ENCODE results near the gene FSIP1. TPM values are rescaled to one million over a fixed set of nuclear protein-coding genes. Genes with fewer than 3 reads are reported as not detected.

Gene FSIP1
- total RNA-seq, 2 experiments from 2014 or later = 0.21 to 0.27 TPM

GRCh38 chr15:39565851-39566250 is 216.8 kb downstream of the FSIP1 start:
- intact Hi-C loops (cut with micrococcal nuclease) = no loop called here
- no peak for DNase-seq
- no peaks in the 10 kb centered on the region for H3K9me3 Mint-ChIP-seq
- H3K27me3 Mint-ChIP-seq (ENCODE audit: low read depth) = no peaks in the 10 kb centered on the region
- H3K27ac Mint-ChIP-seq = no peak overlapping the region
- H3K4me1 Mint-ChIP-seq (ENCODE audit: low read depth) = no peaks in the 10 kb centered on the region
- CTCF ChIA-PET = no interaction called here
- H3K4me3 Mint-ChIP-seq = no peak overlapping the region
- no peaks in the 10 kb centered on the region for H3K36me3 Mint-ChIP-seq (ENCODE audit: low read depth)

GRCh38 chr15:39564972-39565665 is 217.5 kb downstream of the FSIP1 start:
- Mint-ChIP-seq H3K27me3 (ENCODE audit: low read depth) (no peaks in the 10 kb centered on the region), H3K36me3 (ENCODE audit: low read depth) (no peaks in the 10 kb centered on the region), H3K27ac (no peak overlapping the region), H3K4me3 (no peak overlapping the region), H3K4me1 (ENCODE audit: low read depth) (no peaks in the 10 kb centered on the region), H3K9me3 (no peaks in the 10 kb centered on the region)
- no peak for DNase-seq
- intact Hi-C loops (cut with micrococcal nuclease) = no loop called here
- CTCF ChIA-PET = no interaction called here

GRCh38 chr15:39558421-39558820 is 224.2 kb downstream of the FSIP1 start:
- no peak overlapping the region for H3K4me3 Mint-ChIP-seq
- intact Hi-C loops (cut with micrococcal nuclease) = no loop called here
- H3K36me3 Mint-ChIP-seq (ENCODE audit: low read depth) = no peaks in the 10 kb centered on the region
- no peaks in the 10 kb centered on the region for H3K4me1 Mint-ChIP-seq (ENCODE audit: low read depth)
- H3K9me3 Mint-ChIP-seq = no peaks in the 10 kb centered on the region
- no peaks in the 10 kb centered on the region for H3K27me3 Mint-ChIP-seq (ENCODE audit: low read depth)
- CTCF ChIA-PET = no interaction called here
- H3K27ac Mint-ChIP-seq = no peak overlapping the region
- no peak for DNase-seq

- Mint-ChIP-seq H3K27me3 (ENCODE audit: low read depth) (peaks cover 2% of the 10 kb centered on the region), H3K36me3 (ENCODE audit: low read depth) (no peaks in the 10 kb centered on the region), H3K27ac (no peak overlapping the region), H3K4me3 (no peak overlapping the region), H3K9me3 (no peaks in the 10 kb centered on the region), H3K4me1 (ENCODE audit: low read depth) (no peaks in the 10 kb centered on the region)
- CTCF ChIA-PET = no interaction called here
- DNase-seq = no peak
- intact Hi-C loops (cut with micrococcal nuclease) = no loop called here
Observed at GRCh38 chr15:39556461-39556860, 226.2 kb downstream of the FSIP1 start.

- Mint-ChIP-seq H3K9me3 (no peaks in the 10 kb centered on the region), H3K27ac (no peak overlapping the region), H3K4me1 (ENCODE audit: low read depth) (no peaks in the 10 kb centered on the region), H3K27me3 (ENCODE audit: low read depth) (peaks cover 2% of the 10 kb centered on the region), H3K36me3 (ENCODE audit: low read depth) (no peaks in the 10 kb centered on the region), H3K4me3 (no peak overlapping the region)
- DNase-seq = no peak
- intact Hi-C loops (cut with micrococcal nuclease) = no loop called here
- CTCF ChIA-PET = interaction anchor here (0.7 to 0.9 kb wide), 2 partner anchors 25 to 40 kb away, joined by 3 read pairs; partner anchors contain the start of gene THBS1
Observed at GRCh38 chr15:39555885-39556284, 226.8 kb downstream of the FSIP1 start.

GRCh38 chr15:39554746-39555387 is 227.8 kb downstream of the FSIP1 start:
- Mint-ChIP-seq H3K27me3 (ENCODE audit: low read depth) (peaks cover 2% of the 10 kb centered on the region), H3K4me3 (no peak overlapping the region), H3K4me1 (ENCODE audit: low read depth) (no peaks in the 10 kb centered on the region), H3K9me3 (no peaks in the 10 kb centered on the region), H3K36me3 (ENCODE audit: low read depth) (no peaks in the 10 kb centered on the region), H3K27ac (no peak overlapping the region)
- intact Hi-C loops (cut with micrococcal nuclease) = no loop called here
- DNase-seq = no peak
- CTCF ChIA-PET = interaction anchor here (0.9 to 1.5 kb wide), 2 partner anchors 25 to 26 kb away, joined by 3 to 4 read pairs; partner anchors contain the start of gene THBS1

- DNase-seq = no peak
- no peaks in the 10 kb centered on the region for H3K9me3 Mint-ChIP-seq
- no peaks in the 10 kb centered on the region for H3K4me1 Mint-ChIP-seq (ENCODE audit: low read depth)
- H3K36me3 Mint-ChIP-seq (ENCODE audit: low read depth) = no peaks in the 10 kb centered on the region
- intact Hi-C loops (cut with micrococcal nuclease) = no loop called here
- H3K4me3 Mint-ChIP-seq = no peak overlapping the region
- CTCF ChIA-PET = interaction anchor here (1.5 kb wide), 1 partner anchor 26 kb away, joined by 4 read pairs; no protein-coding TSS in a partner anchor
- H3K27me3 Mint-ChIP-seq (ENCODE audit: low read depth) = peaks cover 2% of the 10 kb centered on the region
- no peak overlapping the region for H3K27ac Mint-ChIP-seq
Observed at GRCh38 chr15:39553947-39554693, 228.5 kb downstream of the FSIP1 start.

- CTCF ChIA-PET = no interaction called here
- H3K4me3 Mint-ChIP-seq = no peak overlapping the region
- H3K4me1 Mint-ChIP-seq (ENCODE audit: low read depth) = no peaks in the 10 kb centered on the region
- DNase-seq = no peak
- H3K27me3 Mint-ChIP-seq (ENCODE audit: low read depth) = peaks cover 2% of the 10 kb centered on the region
- H3K9me3 Mint-ChIP-seq = no peaks in the 10 kb centered on the region
- H3K27ac Mint-ChIP-seq = no peak overlapping the region
- H3K36me3 Mint-ChIP-seq (ENCODE audit: low read depth) = no peaks in the 10 kb centered on the region
- intact Hi-C loops (cut with micrococcal nuclease) = no loop called here
Observed at GRCh38 chr15:39552556-39552955, 230.1 kb downstream of the FSIP1 start.

GRCh38 chr15:39551476-39551875 is 231.2 kb downstream of the FSIP1 start:
- DNase-seq = no peak
- H3K27me3 Mint-ChIP-seq (ENCODE audit: low read depth) = peaks cover 2% of the 10 kb centered on the region
- no peaks in the 10 kb centered on the region for H3K36me3 Mint-ChIP-seq (ENCODE audit: low read depth)
- H3K4me1 Mint-ChIP-seq (ENCODE audit: low read depth) = no peaks in the 10 kb centered on the region
- intact Hi-C loops (cut with micrococcal nuclease) = no loop called here
- CTCF ChIA-PET = no interaction called here
- H3K9me3 Mint-ChIP-seq = no peaks in the 10 kb centered on the region
- H3K27ac Mint-ChIP-seq = no peak overlapping the region
- no peak overlapping the region for H3K4me3 Mint-ChIP-seq

Other genes starting within 250 kb of the FSIP1 start
- gene THBS1, start 201.8 kb downstream of the FSIP1 start, total RNA-seq = under 1 TPM; 0.02 to 0.20 TPM
- gene GPR176, start 137.4 kb upstream of the FSIP1 start, total RNA-seq = under 1 TPM; 0.17 to 0.24 TPM
- 10 to 100 TPM; 27.4 to 27.6 TPM for gene EIF2AK4, start 151.3 kb upstream of the FSIP1 start, total RNA-seq